ENCODE data around the gene GSK3B.
A peak's percentile ranks its signal among the peaks of the same experiment; 100 is the strongest.

The GSK3B gene

DNA sequence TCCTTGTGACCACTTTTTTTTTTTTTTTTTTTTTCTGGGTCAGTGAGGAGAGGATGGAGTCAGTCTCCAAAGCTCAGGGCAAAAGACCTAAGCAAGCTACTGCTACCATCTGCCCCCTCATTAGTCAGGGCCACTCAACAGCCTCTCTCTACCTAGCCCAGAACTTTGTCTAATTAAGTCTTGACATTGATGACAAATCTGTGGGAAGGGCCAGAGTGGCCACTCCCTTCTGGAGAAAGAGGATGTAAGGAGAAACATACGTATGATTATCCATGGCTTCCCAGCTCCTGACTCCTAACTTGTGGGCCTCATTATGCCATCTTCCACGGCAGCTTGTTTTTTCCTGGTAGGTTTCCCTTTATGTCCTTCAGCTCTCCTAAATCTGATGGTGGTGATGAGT, 274.4 kb downstream of the GSK3B start:
- TF ChIP-seq POLR2A (IDR thresholded peaks at IDR 0.05; ENCODE audit: low read length) (no peak), GATA1 (IDR thresholded peaks at IDR 0.05; ENCODE audit: low read depth, low read length) (no peak)
- no peak for DNase-seq

DNA sequence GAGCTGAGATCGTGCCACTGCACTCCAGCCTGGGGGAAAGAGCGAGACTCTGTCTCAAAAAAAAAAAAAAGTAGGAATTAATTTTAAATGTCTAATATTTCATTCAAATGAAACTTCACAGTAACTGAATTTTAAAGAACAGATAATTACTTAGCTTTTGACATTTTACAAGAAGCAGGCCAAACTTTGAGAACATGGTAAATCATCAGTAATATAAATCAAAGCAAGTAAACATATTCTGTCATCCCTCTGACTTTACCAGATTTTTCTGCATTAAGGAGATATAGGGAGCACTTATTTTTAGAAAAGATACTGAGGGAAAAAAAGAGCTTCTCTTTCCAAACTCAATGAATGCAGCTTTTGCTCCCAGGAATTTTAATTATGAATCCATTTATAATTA, 275.3 kb downstream of the GSK3B start:
- no peak for TF ChIP-seq GATA1 (IDR thresholded peaks at IDR 0.05; ENCODE audit: low read depth, low read length)
- no peak for TF ChIP-seq POLR2A (IDR thresholded peaks at IDR 0.05; ENCODE audit: low read length)
- no peak for DNase-seq

GRCh38 chr3:119817583-119818363, 276.5 kb downstream of the GSK3B start:
- no peak for DNase-seq
- TF ChIP-seq POLR2A (IDR thresholded peaks at IDR 0.05; ENCODE audit: low read length) = no peak
- no peak for TF ChIP-seq GATA1 (IDR thresholded peaks at IDR 0.05; ENCODE audit: low read depth, low read length)

DNA sequence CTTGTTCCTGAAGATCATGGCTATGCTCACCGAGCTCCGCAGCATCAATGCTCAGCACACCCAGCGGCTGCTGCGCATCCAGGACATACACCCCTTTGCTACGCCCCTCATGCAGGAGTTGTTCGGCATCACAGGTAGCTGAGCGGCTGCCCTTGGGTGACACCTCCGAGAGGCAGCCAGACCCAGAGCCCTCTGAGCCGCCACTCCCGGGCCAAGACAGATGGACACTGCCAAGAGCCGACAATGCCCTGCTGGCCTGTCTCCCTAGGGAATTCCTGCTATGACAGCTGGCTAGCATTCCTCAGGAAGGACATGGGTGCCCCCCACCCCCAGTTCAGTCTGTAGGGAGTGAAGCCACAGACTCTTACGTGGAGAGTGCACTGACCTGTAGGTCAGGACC, 277.2 kb downstream of the GSK3B start:
- TF ChIP-seq POLR2A (IDR thresholded peaks at IDR 0.05; ENCODE audit: low read length) (no peak), GATA1 (IDR thresholded peaks at IDR 0.05; ENCODE audit: low read depth, low read length) (no peak)
- DNase-seq = no peak

GRCh38 chr3:119815716-119816115, 278.5 kb downstream of the GSK3B start:
- TF ChIP-seq GATA1 (IDR thresholded peaks at IDR 0.05; ENCODE audit: low read depth, low read length) = no peak
- no peak for TF ChIP-seq POLR2A (IDR thresholded peaks at IDR 0.05; ENCODE audit: low read length)
- no peak for DNase-seq

GRCh38 chr3:119812491-119813058, 281.7 kb downstream of the GSK3B start:
- DNase-seq = no peak

GRCh38 chr3:119810018-119810435, 284.2 kb downstream of the GSK3B start:
- no peak for TF ChIP-seq GATA1 (IDR thresholded peaks at IDR 0.05; ENCODE audit: low read depth, low read length)
- TF ChIP-seq POLR2A (IDR thresholded peaks at IDR 0.05; ENCODE audit: low read length) = no peak
- peak; percentile 37 to 49 for DNase-seq

More at GRCh38 chr3:119812491-119813058, 281.7 kb downstream of the GSK3B start:
- TF ChIP-seq GATA1 (IDR thresholded peaks at IDR 0.05; ENCODE audit: low read depth, low read length) (no peak), POLR2A (IDR thresholded peaks at IDR 0.05; ENCODE audit: low read length) (no peak)

GRCh38 chr3:119809249-119810017, 284.8 kb downstream of the GSK3B start:
- no peak for TF ChIP-seq GATA1 (IDR thresholded peaks at IDR 0.05; ENCODE audit: low read depth, low read length)
- TF ChIP-seq POLR2A (IDR thresholded peaks at IDR 0.05; ENCODE audit: low read length) = no peak
- DNase-seq = no peak

DNA sequence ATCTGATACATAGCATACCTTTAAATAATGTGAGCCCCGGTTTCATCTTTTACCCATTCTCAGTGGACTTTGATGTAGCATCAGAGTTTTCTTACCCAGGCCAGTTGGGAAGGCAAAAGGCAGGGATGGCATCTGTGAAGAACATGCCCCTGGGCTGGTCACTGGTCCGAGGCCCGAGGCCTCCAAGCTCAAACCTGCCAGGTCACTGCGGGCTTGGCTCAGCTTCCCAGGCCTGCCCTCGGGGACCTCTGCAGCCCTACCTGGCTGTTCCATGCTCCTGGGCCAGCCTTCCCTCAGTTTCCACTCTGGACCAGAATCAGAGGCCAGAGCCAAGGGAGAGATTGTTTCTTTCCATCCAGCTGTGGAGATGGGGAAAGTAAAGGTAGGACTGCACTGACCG, 285.4 kb downstream of the GSK3B start:
- no peak for TF ChIP-seq GATA1 (IDR thresholded peaks at IDR 0.05; ENCODE audit: low read depth, low read length)
- no peak for TF ChIP-seq POLR2A (IDR thresholded peaks at IDR 0.05; ENCODE audit: low read length)
- DNase-seq = no peak

- no peak for DNase-seq
- TF ChIP-seq POLR2A (IDR thresholded peaks at IDR 0.05; ENCODE audit: low read length) (no peak), GATA1 (IDR thresholded peaks at IDR 0.05; ENCODE audit: low read depth, low read length) (no peak)
Measured at GRCh38 chr3:119808244-119808643, 286.0 kb downstream of the GSK3B start.

DNA sequence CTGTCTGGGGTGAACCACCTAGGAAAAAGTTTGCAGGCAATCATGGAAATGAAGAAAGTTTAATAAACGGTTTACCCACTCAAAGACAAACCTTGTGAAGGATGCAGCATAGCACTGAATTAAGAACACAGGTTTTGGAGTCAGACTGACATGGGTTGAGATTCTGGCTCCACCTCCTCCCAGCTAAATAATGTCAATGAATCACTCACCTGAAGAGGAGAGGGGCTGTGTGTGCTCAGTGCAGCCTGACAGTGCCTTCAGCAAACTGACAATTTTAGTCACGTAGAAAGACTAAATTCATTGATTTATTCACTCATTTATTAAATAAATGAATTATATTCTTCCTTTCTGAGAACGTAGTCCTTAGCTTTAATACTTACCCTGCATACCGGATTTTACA, 293.4 kb downstream of the GSK3B start:
- DNase-seq = no peak
- TF ChIP-seq POLR2A (IDR thresholded peaks at IDR 0.05; ENCODE audit: low read length) = no peak
- no peak for TF ChIP-seq GATA1 (IDR thresholded peaks at IDR 0.05; ENCODE audit: low read depth, low read length)

DNA sequence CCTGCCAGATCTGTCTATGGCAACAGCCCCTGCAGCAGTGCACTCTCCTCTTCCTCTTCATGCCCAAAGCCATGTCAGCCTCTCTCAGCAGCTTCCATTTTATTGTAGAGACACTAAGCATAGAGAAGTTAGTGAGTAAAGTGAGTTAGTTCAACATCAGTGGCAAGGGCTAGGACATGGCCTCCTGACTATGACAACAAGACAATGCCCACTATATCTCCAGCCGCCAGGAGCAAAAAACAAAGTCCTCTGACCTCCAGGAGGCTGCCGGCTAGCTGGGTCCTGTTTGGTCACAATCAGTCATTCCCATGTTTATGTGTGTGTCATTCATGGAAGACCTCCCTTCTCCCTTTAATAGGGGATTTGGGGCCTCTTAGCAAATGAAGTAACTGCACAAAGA, 297.5 kb downstream of the GSK3B start:
- DNase-seq = no peak

GRCh38 chr3:119796368-119796767, 297.9 kb downstream of the GSK3B start:
- no peak for DNase-seq
- TF ChIP-seq POLR2A (IDR thresholded peaks at IDR 0.05; ENCODE audit: low read length) (no peak), GATA1 (IDR thresholded peaks at IDR 0.05; ENCODE audit: low read depth, low read length) (no peak)

More for the DNA sequence above, 297.5 kb downstream of the GSK3B start:
- TF ChIP-seq POLR2A (IDR thresholded peaks at IDR 0.05; ENCODE audit: low read length) (no peak), GATA1 (IDR thresholded peaks at IDR 0.05; ENCODE audit: low read depth, low read length) (no peak)

GRCh38 chr3:119795849-119796248, 298.4 kb downstream of the GSK3B start:
- peak in 1 of 2 experiments; percentile 16 for DNase-seq
- no peak for TF ChIP-seq GATA1 (IDR thresholded peaks at IDR 0.05; ENCODE audit: low read depth, low read length)
- TF ChIP-seq POLR2A (IDR thresholded peaks at IDR 0.05; ENCODE audit: low read length) = no peak

All from erythroblast (primary cell).